ENCODE results near the gene BCAR1.
"Not testable (repeated sequence)": the region's sequence is repeated elsewhere in the genome, so short reads cannot be mapped to it uniquely, and the experiment has no call there.

BCAR1 gene

DNA sequence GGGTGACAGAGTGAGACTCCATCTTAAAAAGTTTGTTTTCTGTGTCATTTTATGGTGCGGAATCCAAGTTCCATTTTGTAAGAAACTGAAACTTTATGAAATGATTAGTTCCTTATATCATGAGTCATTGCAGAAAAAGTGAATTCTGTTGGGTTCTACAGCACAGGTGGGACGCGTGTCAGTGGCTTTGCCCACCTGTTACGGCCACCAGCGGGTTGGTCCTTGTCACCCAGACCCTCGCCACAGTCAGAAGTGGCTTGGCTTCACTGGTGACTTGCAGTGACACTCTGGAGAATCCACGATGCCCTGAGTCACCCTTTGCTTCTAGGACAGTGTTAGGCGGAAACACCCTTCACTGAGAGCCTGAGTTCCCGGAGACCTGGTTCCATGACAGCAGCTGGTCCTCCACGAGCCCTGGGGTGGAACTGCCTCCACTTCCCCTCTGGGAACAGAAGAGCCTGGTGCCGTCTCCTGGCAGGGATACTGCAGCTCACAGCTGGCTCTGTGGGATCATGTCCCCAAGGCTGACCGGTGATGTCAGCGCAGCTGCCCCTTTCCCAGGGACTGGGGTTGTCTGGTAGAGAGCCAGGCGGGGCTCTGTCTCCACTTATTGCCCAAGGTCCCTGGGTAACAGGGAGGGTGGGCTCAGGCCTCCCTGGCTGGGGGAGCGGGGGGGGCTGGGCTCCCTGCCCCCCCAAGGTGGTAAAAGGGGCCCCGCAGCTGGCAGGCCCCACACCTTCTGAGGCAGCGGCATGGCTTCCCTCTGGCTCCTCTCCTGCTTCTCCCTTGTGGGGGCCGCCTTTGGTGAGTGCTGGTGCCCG lies 33.0 kb downstream of the BCAR1 start, which contains the start of gene CTRB1:
Gene CTRB1 (plus strand): TSS at position 733 of the 821 bp plus-strand sequence. CDS start 20 bp downstream, at position 753.
- in situ Hi-C loops (cut with HindIII; ENCODE audit: low sequenced_read_pairs): no loop called here
- no peak within 1 kb of the TSS for H3K4me3 ChIP-seq (ENCODE audit: low read depth, low read length)
- no peak for TF ChIP-seq CTCF (IDR thresholded peaks at IDR 0.05; ENCODE audit: low read depth, low read length, missing control alignments)
- no peak for DNase-seq (ENCODE audit: low read depth)

DNA sequence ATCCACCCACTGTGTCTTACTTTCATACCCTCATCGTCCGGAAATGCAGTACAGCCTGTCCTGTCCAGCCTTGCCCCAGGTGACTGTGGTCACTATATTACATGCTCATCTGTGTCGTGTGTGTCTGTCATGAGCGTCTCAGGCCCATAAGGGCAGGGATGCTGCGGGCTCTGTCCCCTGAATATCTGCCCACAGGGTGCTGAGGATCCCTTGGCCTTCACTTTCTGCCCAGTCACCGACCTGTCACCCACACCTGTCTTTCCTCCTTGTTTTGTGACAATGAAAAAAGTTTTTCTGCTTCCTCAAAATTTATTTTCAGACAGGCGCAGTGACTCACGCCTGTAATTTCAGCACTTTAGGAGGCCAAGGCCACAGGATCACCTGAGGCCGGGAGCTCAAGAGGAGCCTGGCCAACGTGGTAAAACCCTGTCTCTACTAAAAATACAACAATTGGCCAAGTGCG lies 34.0 kb downstream of the BCAR1 start:
- in situ Hi-C loops (cut with HindIII; ENCODE audit: low sequenced_read_pairs): no loop called here
- DNase-seq (ENCODE audit: low read depth): no peak
- TF ChIP-seq CTCF (IDR thresholded peaks at IDR 0.05; ENCODE audit: low read depth, low read length, missing control alignments): no peak
- no peak overlapping the region for H3K4me3 ChIP-seq (ENCODE audit: low read depth, low read length)

GRCh38 chr16:75216576-75216975 lies 34.8 kb downstream of the BCAR1 start:
- in situ Hi-C loops (cut with HindIII; ENCODE audit: low sequenced_read_pairs): no loop called here
- TF ChIP-seq CTCF (IDR thresholded peaks at IDR 0.05; ENCODE audit: low read depth, low read length, missing control alignments): no peak
- H3K4me3 ChIP-seq (ENCODE audit: low read depth, low read length): no peak overlapping the region
- no peak for DNase-seq (ENCODE audit: low read depth)

GRCh38 chr16:75216127-75216526 lies 35.3 kb downstream of the BCAR1 start:
- no peak for TF ChIP-seq CTCF (IDR thresholded peaks at IDR 0.05; ENCODE audit: low read depth, low read length, missing control alignments)
- in situ Hi-C loops (cut with HindIII; ENCODE audit: low sequenced_read_pairs): no loop called here
- peak; percentile 18 for DNase-seq (ENCODE audit: low read depth)
- H3K4me3 ChIP-seq (ENCODE audit: low read depth, low read length): no peak overlapping the region

DNA sequence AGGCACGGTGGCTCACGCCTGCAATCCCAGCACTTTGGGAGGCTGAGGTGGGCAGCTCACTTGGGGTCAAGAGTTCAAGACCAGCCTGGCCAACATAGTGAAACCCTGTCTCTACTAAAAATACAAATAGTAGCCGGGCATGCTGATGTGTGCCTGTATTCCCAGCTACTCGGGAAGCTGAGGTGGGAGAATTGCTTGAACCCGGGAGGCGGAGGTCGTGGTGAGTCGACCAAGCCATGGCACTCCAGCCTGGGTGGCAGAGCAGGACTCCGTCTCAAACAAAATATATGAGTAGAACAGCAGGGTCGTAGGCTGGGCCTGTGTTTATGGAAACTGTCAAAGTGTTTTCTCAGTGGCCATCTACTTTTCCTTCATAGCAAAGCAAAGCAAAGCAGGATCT lies 40.1 kb downstream of the BCAR1 start:
- H3K4me3 ChIP-seq (ENCODE audit: low read depth, low read length); in situ Hi-C loops (cut with HindIII; ENCODE audit: low sequenced_read_pairs); DNase-seq (ENCODE audit: low read depth): not testable (repeated sequence)

- in situ Hi-C loops (cut with HindIII; ENCODE audit: low sequenced_read_pairs): no loop called here
- no peak for DNase-seq (ENCODE audit: low read depth)
- no peak overlapping the region for H3K4me3 ChIP-seq (ENCODE audit: low read depth, low read length)
- no peak for TF ChIP-seq CTCF (IDR thresholded peaks at IDR 0.05; ENCODE audit: low read depth, low read length, missing control alignments)
These were observed 41.5 kb downstream of the BCAR1 start for GRCh38 chr16:75209944-75210343.

DNA sequence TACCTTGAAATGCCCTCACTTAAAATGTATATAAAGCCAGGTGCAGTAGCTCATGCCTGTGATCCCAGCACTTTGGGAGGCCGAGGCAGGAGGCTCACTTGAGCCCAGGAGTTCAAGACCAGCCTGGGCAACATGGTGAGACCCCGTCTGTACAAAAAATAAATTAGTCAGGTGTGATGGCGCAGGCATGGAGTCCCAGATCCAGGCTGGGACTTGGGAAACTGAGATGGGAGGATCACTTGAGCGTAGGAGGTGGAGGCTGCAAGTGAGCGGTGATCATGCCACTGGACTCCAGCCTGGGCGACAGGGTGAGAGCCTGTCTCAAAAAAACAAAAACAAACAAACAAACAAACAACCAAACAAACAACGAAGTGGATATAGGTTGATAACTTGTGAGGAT lies 41.9 kb downstream of the BCAR1 start:
- DNase-seq (ENCODE audit: low read depth); in situ Hi-C loops (cut with HindIII; ENCODE audit: low sequenced_read_pairs); H3K4me3 ChIP-seq (ENCODE audit: low read depth, low read length): not testable (repeated sequence)
